Hematopoietic multipotent progenitor cell (in vitro differentiated cells): ENCODE results near the gene PANX2. TPM values are rescaled to one million over a fixed set of nuclear protein-coding genes. Genes with fewer than 3 reads are reported as not detected.
A peak's percentile ranks its signal among the peaks of the same experiment; 100 is the strongest.
"Not testable (repeated sequence)": the region's sequence is repeated elsewhere in the genome, so short reads cannot be mapped to it uniquely, and the experiment has no call there.

Source experiments
- DNase-seq, 3 donors: peaks; one replicate each; pipeline ENCODE4 v3.0.0-alpha.2; 2011 to 2015; ENCODE audit warnings: low read depth in 2 of 3, low spot score in 2 of 3
- total RNA-seq: library from RNA; depleted of rRNA; stranded (reverse); fragments of >200 nt; gene quantifications from one replicate; pipeline ENCODE4 v1.2.3, GENCODE V29; 2012

The PANX2 gene
- total RNA-seq, 1 donor, result 6.5 TPM

- DNase-seq, result no peak
Observed at GRCh38 chr22:50146439-50147238, 23.9 kb upstream of the PANX2 start.

- not testable (repeated sequence) for DNase-seq
Observed at GRCh38 chr22:50147258-50148165, 23.0 kb upstream of the PANX2 start.

- no peak for DNase-seq
Observed at GRCh38 chr22:50148166-50148500, 22.4 kb upstream of the PANX2 start.

- peak; percentile 65 to 84 (median 81) for DNase-seq
Observed at GRCh38 chr22:50148991-50149721, 21.4 kb upstream of the PANX2 start.

GRCh38 chr22:50150161-50151129 lies 20.1 kb upstream of the PANX2 start:
- no peak for DNase-seq

GRCh38 chr22:50151571-50152537 lies 18.7 kb upstream of the PANX2 start:
- DNase-seq, result no peak

- no peak for DNase-seq
Observed at GRCh38 chr22:50153056-50153755, 17.3 kb upstream of the PANX2 start.

GRCh38 chr22:50153756-50154140 lies 16.8 kb upstream of the PANX2 start:
- no peak for DNase-seq

GRCh38 chr22:50157709-50158375 lies 12.7 kb upstream of the PANX2 start:
- DNase-seq, result no peak

- no peak for DNase-seq
Observed at GRCh38 chr22:50160947-50161346, 9.6 kb upstream of the PANX2 start.

GRCh38 chr22:50161508-50162390 lies 8.8 kb upstream of the PANX2 start:
- no peak for DNase-seq

- DNase-seq, result no peak
Observed at GRCh38 chr22:50162391-50162956, 8.1 kb upstream of the PANX2 start.

- DNase-seq, result no peak
Observed at GRCh38 chr22:50165436-50166123, 5.0 kb upstream of the PANX2 start.

GRCh38 chr22:50167689-50168489 lies 2.6 kb upstream of the PANX2 start:
- DNase-seq, result no peak
